ENCODE data around the gene ATP6V0A1.

GRCh38 chr17:42507671-42508070 is 49.0 kb downstream of the ATP6V0A1 start:
- TF ChIP-seq, protein P1, sequence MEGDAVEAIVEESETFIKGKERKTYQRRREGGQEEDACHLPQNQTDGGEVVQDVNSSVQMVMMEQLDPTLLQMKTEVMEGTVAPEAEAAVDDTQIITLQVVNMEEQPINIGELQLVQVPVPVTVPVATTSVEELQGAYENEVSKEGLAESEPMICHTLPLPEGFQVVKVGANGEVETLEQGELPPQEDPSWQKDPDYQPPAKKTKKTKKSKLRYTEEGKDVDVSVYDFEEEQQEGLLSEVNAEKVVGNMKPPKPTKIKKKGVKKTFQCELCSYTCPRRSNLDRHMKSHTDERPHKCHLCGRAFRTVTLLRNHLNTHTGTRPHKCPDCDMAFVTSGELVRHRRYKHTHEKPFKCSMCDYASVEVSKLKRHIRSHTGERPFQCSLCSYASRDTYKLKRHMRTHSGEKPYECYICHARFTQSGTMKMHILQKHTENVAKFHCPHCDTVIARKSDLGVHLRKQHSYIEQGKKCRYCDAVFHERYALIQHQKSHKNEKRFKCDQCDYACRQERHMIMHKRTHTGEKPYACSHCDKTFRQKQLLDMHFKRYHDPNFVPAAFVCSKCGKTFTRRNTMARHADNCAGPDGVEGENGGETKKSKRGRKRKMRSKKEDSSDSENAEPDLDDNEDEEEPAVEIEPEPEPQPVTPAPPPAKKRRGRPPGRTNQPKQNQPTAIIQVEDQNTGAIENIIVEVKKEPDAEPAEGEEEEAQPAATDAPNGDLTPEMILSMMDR (conservative IDR thresholded peaks at IDR 0.05; ENCODE audit: low read depth, low read length) = no peak
- TF ChIP-seq EZH2phosphoT487 (IDR thresholded peaks at IDR 0.05; ENCODE audit: borderline replicate concordance, low read length) = no peak

Data from PC-3 (cell line).